Esophagus squamous epithelium (tissue), 5 donors: ENCODE results near the gene SRP68. TPM values are rescaled to one million over a fixed set of nuclear protein-coding genes. Genes with fewer than 3 reads are reported as not detected.

Experiments used
- DNase-seq: peaks from one replicate; lab custom pipeline; 2025; lab: John Stamatoyannopoulos, UW
- H3K27ac ChIP-seq, 4 donors: fragments of 200-600 bp; sonication (generic); one replicate each; pipeline ENCODE4 v1.5.1; 2016 to 2019; ENCODE audit warnings: mild to moderate bottlenecking in 1 of 4
- H3K27me3 ChIP-seq, 4 donors: fragments of 200-600 bp; sonication (generic); 1 replicate in 3 of 4; 2 replicates in 1 of 4; pipeline versions ENCODE4 v1.5.1 to v1.6.0; 2017 to 2021; ENCODE audit warnings: antibody characterized with exemption in 1 of 4
- H3K36me3 ChIP-seq, 3 donors: fragments of 200-600 bp; sonication (generic); one replicate each; pipeline ENCODE4 v1.5.1; 2016 to 2019
- H3K4me1 ChIP-seq, 3 donors: fragments of 200-600 bp; sonication (generic); one replicate each; pipeline ENCODE4 v1.5.1; 2017 to 2019
- H3K4me3 ChIP-seq, 4 donors: fragments of 200-600 bp; sonication (generic); 1 replicate in 3 of 4; 2 replicates in 1 of 4; pipeline ENCODE4 v1.5.1; 2016 to 2019; ENCODE audit warnings: mild to moderate bottlenecking in 2 of 4, moderate library complexity in 1 of 4
- H3K9me3 ChIP-seq, 3 donors: fragments of 200-600 bp; sonication (generic); one replicate each; pipeline ENCODE4 v1.5.1; 2016 to 2019
- POLR2A ChIP-seq, 4 donors: fragments of 450-650 bp; IDR thresholded peaks; one replicate each; pipeline ENCODE4 v1.6.1; 2017; ENCODE audit warnings: antibody characterized with exemption in 4 of 4, mild to moderate bottlenecking in 4 of 4, moderate library complexity in 3 of 4
- WGBS, 2 donors: methylation state at CpG; one replicate each; pipeline ENCODE4 v1.1.5; 2018; 5-methylcytosine and 5-hydroxymethylcytosine counted together
- intact Hi-C: fragments of 100-400 bp; cut with DNase I; formaldehyde crosslinking; loops from one replicate; pipeline ENCODE4 v1.15.0; 2022
- total RNA-seq, 4 donors: library from RNA; depleted of rRNA; stranded (reverse); fragments of >200 nt; gene quantifications; one replicate each; pipeline ENCODE4 v1.1.0, GENCODE V29; 2016
- TF ChIP-seq, protein P1 (sequence below), 6 experiments: fragments of 450-650 bp in 4 of 6; fragments of 200-600 bp in 2 of 6; sonication (generic) in 2 of 6; IDR thresholded peaks; one replicate each; pipeline ENCODE4 v1.5.1; 2016 to 2019; ENCODE audit warnings: antibody characterized with exemption in 6 of 6, mild to moderate bottlenecking in 4 of 6, moderate library complexity in 4 of 6
- donor health status: DM: yes; HTN: yes; CAD: no.

Gene SRP68
- total RNA-seq, 4 donors from 2014 or later = 40.6 to 78.0 (median 52.7) TPM

DNA sequence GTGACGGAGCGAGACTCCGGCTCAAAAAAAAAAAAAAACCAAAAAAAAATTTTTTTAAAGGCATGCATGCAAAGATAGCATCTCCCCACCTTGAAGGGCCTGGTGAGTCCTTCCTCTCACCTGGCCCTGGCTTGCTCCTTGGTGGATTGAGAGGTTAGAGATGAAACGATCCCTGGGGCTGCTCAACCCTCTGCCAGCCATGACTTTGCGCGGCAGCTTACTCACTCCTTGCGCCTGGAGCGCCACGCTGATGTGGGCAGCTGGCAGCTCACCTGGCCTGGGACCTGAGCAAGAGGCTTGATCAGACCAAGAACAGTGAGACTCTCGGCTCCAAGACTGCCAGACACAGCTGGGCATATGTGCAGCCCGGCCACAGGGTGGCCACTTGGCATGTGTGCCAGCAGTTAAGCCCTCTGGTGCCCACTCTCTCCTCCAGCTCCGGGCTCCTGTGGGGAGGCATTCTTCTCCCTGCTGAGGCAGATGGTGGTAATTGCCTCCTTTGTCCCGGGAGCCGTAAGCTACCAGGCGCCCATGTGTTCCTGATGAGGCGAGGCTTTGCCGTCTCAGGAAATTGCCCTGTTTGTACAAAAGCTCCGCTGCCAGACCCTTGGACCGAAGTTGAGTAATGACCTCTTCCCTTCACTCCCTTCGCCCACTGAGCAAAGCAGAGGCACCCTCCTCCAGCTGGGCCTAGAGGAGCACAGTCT is 40.1 kb downstream of the SRP68 start:
- Histone ChIP-seq H3K36me3 (no peaks in the 10 kb centered on the region), H3K4me3 (no peak overlapping the region), H3K4me1 (peaks cover 10 to 43% (median 10%) of the 10 kb centered on the region in 3 donors), H3K27me3 (no peaks in the 10 kb centered on the region), H3K27ac (no peak overlapping the region), H3K9me3 (no peaks in the 10 kb centered on the region)
- intact Hi-C loops = no loop called here
- 76 to 82% methylated on average over 9 to 17 of the region's 20 CpGs for WGBS, 2 donors
- DNase-seq = no peak
- TF ChIP-seq, protein P1, sequence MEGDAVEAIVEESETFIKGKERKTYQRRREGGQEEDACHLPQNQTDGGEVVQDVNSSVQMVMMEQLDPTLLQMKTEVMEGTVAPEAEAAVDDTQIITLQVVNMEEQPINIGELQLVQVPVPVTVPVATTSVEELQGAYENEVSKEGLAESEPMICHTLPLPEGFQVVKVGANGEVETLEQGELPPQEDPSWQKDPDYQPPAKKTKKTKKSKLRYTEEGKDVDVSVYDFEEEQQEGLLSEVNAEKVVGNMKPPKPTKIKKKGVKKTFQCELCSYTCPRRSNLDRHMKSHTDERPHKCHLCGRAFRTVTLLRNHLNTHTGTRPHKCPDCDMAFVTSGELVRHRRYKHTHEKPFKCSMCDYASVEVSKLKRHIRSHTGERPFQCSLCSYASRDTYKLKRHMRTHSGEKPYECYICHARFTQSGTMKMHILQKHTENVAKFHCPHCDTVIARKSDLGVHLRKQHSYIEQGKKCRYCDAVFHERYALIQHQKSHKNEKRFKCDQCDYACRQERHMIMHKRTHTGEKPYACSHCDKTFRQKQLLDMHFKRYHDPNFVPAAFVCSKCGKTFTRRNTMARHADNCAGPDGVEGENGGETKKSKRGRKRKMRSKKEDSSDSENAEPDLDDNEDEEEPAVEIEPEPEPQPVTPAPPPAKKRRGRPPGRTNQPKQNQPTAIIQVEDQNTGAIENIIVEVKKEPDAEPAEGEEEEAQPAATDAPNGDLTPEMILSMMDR (IDR thresholded peaks at IDR 0.05) = no peak
- TF ChIP-seq POLR2A (IDR thresholded peaks at IDR 0.05) = no peak

- peaks cover 10 to 55% (median 10%) of the 10 kb centered on the region in 3 donors for H3K4me1 ChIP-seq
- no peak for DNase-seq
- intact Hi-C loops = no loop called here
- H3K27me3 ChIP-seq = peaks cover 0 to 4% (median 0%) of the 10 kb centered on the region in 4 donors
- 29 to 46% methylated on average over 1 to 6 of the region's 24 CpGs for WGBS, 2 donors
- TF ChIP-seq POLR2A (IDR thresholded peaks at IDR 0.05) = peak in 3 of 4 donors; percentile 27 to 68 (median 49)
- TF ChIP-seq, protein P1 (IDR thresholded peaks at IDR 0.05) = peak in 1 of 6 experiments; percentile 2
- H3K27ac ChIP-seq = peak within 1 kb of the TSS; percentile 84 to 99 (median 97)
- no peaks in the 10 kb centered on the region for H3K9me3 ChIP-seq
- H3K36me3 ChIP-seq = peaks cover 0 to 20% (median 0%) of the 10 kb centered on the region in 3 donors
- H3K4me3 ChIP-seq = peak within 1 kb of the TSS; percentile 61 to 77 (median 70)
Measured at GRCh38 chr17:76027159-76027839, 45.0 kb downstream of the SRP68 start, which contains the start of gene EVPL. Gene EVPL, minus strand, starts transcription at chr17:76027306. Its CDS starts 108 bp downstream, at chr17:76027198.

DNA sequence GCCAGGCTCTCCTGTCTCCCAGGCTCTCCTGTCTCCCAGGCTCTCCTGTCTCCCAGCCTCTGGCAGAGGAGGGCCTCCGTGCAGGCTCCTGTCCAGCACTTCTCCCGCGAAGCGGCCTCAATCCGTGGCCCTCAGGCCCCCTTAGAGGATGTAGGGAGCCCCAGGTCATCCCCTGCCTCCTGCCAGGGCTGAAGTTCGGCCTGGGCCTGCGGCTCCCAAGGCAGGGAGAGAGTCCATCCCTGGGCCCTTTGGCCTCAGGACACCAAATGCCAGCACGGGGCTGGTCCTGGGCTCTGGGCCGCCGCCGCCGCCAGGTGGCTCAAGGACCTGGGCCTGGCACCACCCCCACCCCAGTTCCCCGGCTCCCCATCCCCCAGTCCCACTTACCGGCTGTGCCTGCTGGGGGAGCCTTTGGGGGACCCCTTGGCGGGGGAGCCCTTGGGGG is 45.6 kb downstream of the SRP68 start:
- Histone ChIP-seq H3K4me1 (peaks cover 10 to 55% (median 10%) of the 10 kb centered on the region in 3 donors), H3K36me3 (peaks cover 0 to 26% (median 0%) of the 10 kb centered on the region in 3 donors), H3K27ac (peak overlapping the region; percentile 84 to 99 (median 97)), H3K4me3 (peak overlapping the region; percentile 61 to 77 (median 70)), H3K27me3 (peaks cover 0 to 9% (median 0%) of the 10 kb centered on the region in 4 donors), H3K9me3 (no peaks in the 10 kb centered on the region)
- WGBS, 2 donors = no CpG with 5 or more reads among the region's 15 CpGs
- no peak for DNase-seq
- TF ChIP-seq, protein P1 (IDR thresholded peaks at IDR 0.05) = peak in 1 of 6 experiments; percentile 7
- TF ChIP-seq POLR2A (IDR thresholded peaks at IDR 0.05) = no peak
- intact Hi-C loops = no loop called here

DNA sequence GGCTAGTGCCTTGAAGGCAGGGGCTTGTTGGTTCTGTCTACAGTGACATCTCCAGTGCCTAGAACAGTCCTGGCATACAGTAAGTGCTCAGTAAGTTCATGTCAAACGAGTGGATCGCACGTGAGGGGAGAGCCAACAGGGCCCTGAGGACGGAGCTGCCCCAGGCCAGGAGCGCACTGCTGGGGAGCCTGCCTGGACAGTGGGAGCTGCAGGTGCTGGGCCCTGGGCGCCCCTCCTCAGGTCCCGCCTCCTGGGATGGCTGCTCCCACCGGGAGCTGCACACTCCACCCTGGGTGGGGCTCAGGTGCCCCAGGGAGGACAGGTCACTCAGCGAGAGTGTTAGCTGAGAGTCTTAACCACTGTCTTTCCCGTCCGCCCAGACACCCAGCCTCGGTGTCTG is 47.0 kb downstream of the SRP68 start:
- intact Hi-C loops = no loop called here
- Histone ChIP-seq H3K4me3 (peak overlapping the region; percentile 61 to 77 (median 70)), H3K4me1 (peaks cover 10 to 55% (median 10%) of the 10 kb centered on the region in 3 donors), H3K27me3 (peaks cover 0 to 16% (median 0%) of the 10 kb centered on the region in 4 donors), H3K9me3 (no peaks in the 10 kb centered on the region), H3K27ac (peak overlapping the region; percentile 52 to 99 (median 97)), H3K36me3 (peaks cover 0 to 40% (median 0%) of the 10 kb centered on the region in 3 donors)
- TF ChIP-seq, protein P1 (IDR thresholded peaks at IDR 0.05) = no peak
- TF ChIP-seq POLR2A (IDR thresholded peaks at IDR 0.05) = no peak
- 26% methylated on average over 5 of the region's 12 CpGs; no CpG with 5 or more reads in 1 of the 2 donors for WGBS, 2 donors
- DNase-seq = no peak
